Measurements from ENCODE around the gene CCNL2. TPM values are rescaled to one million over a fixed set of nuclear protein-coding genes. Genes with fewer than 3 reads are reported as not detected.

The CCNL2 gene
- total RNA-seq, 1 donor from 2014 or later: 185 TPM

- DNase-seq (ENCODE audit: low read depth): peak; percentile 68
These were observed 53.8 kb downstream of the CCNL2 start for GRCh38 chr1:1345384-1345783.

GRCh38 chr1:1344655-1345361 is 54.3 kb downstream of the CCNL2 start:
- DNase-seq (ENCODE audit: low read depth): peak; percentile 54

- DNase-seq (ENCODE audit: low read depth): no peak
These were observed 55.2 kb downstream of the CCNL2 start for GRCh38 chr1:1343811-1344421.

DNA sequence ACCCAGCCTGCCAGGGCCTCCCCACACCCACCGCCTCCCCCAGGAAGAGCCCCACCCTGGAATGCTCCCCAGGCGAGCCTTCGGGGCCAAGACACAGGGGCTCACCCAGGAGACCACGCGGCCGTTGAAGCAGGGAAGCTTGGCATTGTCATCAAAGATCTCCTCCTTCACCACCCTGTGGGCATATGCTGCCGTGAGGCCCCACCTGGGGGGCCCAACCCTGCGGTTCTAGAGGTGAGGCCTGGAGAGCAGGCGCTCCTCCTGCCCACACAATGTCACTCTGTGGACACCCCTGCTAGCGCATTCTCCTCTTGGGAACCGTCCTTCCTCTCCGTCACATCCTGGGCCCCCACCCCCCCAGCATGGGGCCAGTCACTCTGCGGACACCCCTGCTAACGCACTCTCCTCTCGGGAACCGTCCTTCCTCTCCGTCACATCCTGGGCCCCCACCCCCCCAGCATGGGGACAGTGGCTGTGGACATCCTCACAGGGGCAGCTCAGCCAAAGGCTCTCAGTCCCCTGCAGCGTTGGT is 56.5 kb downstream of the CCNL2 start:
- DNase-seq (ENCODE audit: low read depth): no peak

- no peak for DNase-seq (ENCODE audit: low read depth)
These were observed 57.0 kb downstream of the CCNL2 start for GRCh38 chr1:1342061-1342562.

GRCh38 chr1:1341549-1342021 is 57.5 kb downstream of the CCNL2 start:
- DNase-seq (ENCODE audit: low read depth): no peak

DNA sequence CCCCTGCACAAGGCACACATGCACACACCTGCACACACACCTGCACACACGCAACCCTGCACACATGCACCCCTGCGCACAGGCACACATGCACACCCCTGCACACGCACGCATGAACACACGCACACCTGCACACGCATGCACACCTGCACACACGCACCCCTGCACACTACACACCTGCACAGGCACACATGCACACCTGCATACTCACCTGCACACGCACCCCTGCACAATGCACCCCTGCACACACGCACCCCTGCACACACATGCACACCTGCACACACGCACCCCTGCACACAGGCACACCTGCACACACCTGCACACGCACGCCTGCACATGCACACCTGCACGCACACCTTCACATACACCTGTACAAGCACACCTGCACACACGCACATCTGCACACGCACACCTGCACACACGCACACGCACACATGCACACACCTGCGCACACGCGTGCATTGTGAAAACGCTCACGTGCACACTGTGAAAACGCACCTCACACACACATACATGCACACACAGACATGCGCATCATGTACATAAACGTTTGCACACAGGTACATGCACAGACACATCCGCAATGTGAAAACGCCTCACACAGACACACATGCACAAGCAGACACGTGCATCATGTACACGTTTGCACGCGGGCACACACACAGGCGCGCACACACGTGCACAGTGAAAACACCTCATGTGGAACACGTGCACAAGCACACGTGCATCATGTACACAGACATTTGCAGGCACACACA is 58.2 kb downstream of the CCNL2 start:
- DNase-seq (ENCODE audit: low read depth): no peak

DNA sequence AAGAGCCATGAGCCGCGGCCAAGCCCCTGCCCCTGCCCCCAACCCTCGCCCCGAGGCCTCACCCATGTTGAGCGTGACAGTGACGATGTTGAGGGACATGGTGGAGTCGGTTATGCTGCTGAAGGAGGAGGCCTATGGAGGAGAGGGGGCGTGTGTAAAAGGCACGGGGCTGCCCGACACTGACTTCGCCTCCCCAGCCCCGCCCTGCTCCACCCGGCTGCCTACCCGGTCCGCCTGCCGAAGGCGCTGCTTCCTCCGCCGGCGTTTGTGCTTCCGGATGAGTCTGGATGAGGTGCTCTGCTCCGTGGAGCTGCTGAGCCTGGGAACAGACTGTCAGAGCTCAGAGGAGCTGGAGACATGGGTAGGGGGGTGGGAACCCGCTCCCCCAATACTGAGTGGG is 59.0 kb downstream of the CCNL2 start:
- no peak for DNase-seq (ENCODE audit: low read depth)

DNA sequence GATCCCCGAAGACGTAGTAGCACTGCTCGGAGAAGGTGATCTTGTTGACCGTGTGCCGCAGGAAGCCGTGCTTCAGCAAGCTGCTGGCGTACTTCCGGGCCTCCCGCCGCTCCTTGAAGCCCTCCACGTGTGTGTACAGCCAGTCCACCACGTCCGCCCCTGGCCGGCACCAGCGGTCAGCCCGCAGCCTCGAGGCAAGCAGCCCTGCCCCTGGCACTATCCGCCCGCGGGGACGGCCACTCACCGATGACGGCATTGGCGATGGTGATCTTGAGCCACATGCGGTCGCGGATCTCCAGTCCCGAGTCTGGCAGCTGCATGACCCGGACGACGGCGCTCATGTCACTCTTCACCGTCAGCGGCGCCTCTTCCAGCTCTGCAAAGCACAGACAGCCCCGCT is 60.9 kb downstream of the CCNL2 start:
- DNase-seq (ENCODE audit: low read depth): no peak

GRCh38 chr1:1337793-1338147 is 61.4 kb downstream of the CCNL2 start:
- DNase-seq (ENCODE audit: low read depth): no peak

GRCh38 chr1:1336931-1337792 is 62.0 kb downstream of the CCNL2 start:
- no peak for DNase-seq (ENCODE audit: low read depth)

DNA sequence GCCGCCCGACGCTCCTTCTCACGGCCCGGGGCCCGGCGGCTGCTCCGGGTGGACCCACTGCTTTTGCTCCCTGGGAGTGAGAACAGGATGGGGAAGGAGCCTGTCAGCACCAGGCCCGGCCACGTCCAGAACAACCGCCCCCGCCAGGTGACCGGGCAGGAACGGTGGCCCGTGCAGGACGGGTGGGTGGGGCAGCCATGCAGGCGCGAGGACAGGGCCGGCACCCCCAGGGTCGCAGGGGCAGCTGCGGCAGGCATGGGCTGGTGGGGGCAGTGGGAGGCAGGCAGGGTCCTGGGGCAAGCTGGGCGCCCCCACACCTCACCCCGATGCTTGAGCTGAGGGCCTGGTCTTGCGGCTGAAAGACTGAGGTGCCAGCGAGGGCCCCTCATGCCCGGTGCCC is 62.7 kb downstream of the CCNL2 start:
- no peak for DNase-seq (ENCODE audit: low read depth)

GRCh38 chr1:1335792-1336248 is 63.3 kb downstream of the CCNL2 start:
- no peak for DNase-seq (ENCODE audit: low read depth)

Small RNA genes within 50 kb of the gene (microRNA-seq; reads per million reads assigned to microRNA genes)
- gene MIR6808: 0.48 reads per million

Other genes starting within 250 kb of the CCNL2 start
- not detected in 2 replicates for gene TTLL10, start 225.5 kb downstream of the CCNL2 start, total RNA-seq
- gene TNFRSF18, start 192.7 kb downstream of the CCNL2 start, total RNA-seq: 0.47 TPM in 1 of 2 replicates, not detected in the other
- gene TNFRSF4, start 185.2 kb downstream of the CCNL2 start, total RNA-seq: not detected in 2 replicates
- gene SDF4, start 167.3 kb downstream of the CCNL2 start, total RNA-seq: 142 and 150 TPM in 2 replicates
- 61.8 and 68.1 TPM in 2 replicates for gene B3GALT6, start 167.1 kb downstream of the CCNL2 start, total RNA-seq
- gene C1QTNF12, start 152.6 kb downstream of the CCNL2 start, total RNA-seq: 1.2 TPM in 1 of 2 replicates, not detected in the other
- gene UBE2J2, start 125.5 kb downstream of the CCNL2 start, total RNA-seq: 50.3 and 52.2 TPM in 2 replicates
- gene SCNN1D, start 118.9 kb downstream of the CCNL2 start, total RNA-seq: 2.2 and 2.5 TPM in 2 replicates
- gene ACAP3, start 91.4 kb downstream of the CCNL2 start, total RNA-seq: 97.3 and 106 TPM in 2 replicates
- 41.6 and 43.4 TPM in 2 replicates for gene PUSL1, start 90.7 kb downstream of the CCNL2 start, total RNA-seq
- gene INTS11, start 74.7 kb downstream of the CCNL2 start, total RNA-seq: 74.5 and 76.4 TPM in 2 replicates
- gene CPTP, start 74.5 kb downstream of the CCNL2 start, total RNA-seq: 26.2 and 28.9 TPM in 2 replicates
- gene TAS1R3, start 68.1 kb downstream of the CCNL2 start, total RNA-seq: 0.10 and 0.13 TPM in 2 replicates
- gene DVL1, start 49.9 kb downstream of the CCNL2 start, total RNA-seq: 121 and 137 TPM in 2 replicates
- gene MXRA8, start 40.8 kb downstream of the CCNL2 start, total RNA-seq: 224 and 252 TPM in 2 replicates
- gene AURKAIP1, start 24.1 kb downstream of the CCNL2 start, total RNA-seq: 183 and 198 TPM in 2 replicates
- 113 TPM in 2 replicates for gene MRPL20, start 8.0 kb upstream of the CCNL2 start, total RNA-seq
- gene ANKRD65, start 21.9 kb upstream of the CCNL2 start, total RNA-seq: not detected in 2 replicates
- 0.52 and 1.0 TPM in 2 replicates for gene VWA1, start 36.4 kb upstream of the CCNL2 start, total RNA-seq
- not detected in 2 replicates for gene ATAD3C, start 50.4 kb upstream of the CCNL2 start, total RNA-seq
- gene ATAD3B, start 72.4 kb upstream of the CCNL2 start, total RNA-seq: 12.1 and 20.2 TPM in 2 replicates
- 31.3 and 41.9 TPM in 2 replicates for gene ATAD3A, start 112.8 kb upstream of the CCNL2 start, total RNA-seq
- gene TMEM240, start 141.3 kb upstream of the CCNL2 start, total RNA-seq: not detected in 2 replicates
- 97.7 and 108 TPM in 2 replicates for gene SSU72, start 175.5 kb upstream of the CCNL2 start, total RNA-seq
- 1.0 and 3.5 TPM in 2 replicates for gene FNDC10, start 200.8 kb upstream of the CCNL2 start, total RNA-seq
- gene MIB2, start 216.2 kb upstream of the CCNL2 start, total RNA-seq: 88.3 and 89.5 TPM in 2 replicates
- 0.31 and 1.6 TPM in 2 replicates for gene MMP23B, start 232.8 kb upstream of the CCNL2 start, total RNA-seq